Effector CD4-positive, alpha-beta T cell (primary cell): ENCODE results near the gene PEAK3.

Source experiments
- DNase-seq: peaks from one replicate; pipeline ENCODE4 v3.0.0-alpha.2; 2020

Gene PEAK3

GRCh38 chr19:2315121-2315817 lies 33.3 kb upstream of the PEAK3 start:
- DNase-seq = no peak

- no peak for DNase-seq
Observed at GRCh38 chr19:2312820-2313501, 31.0 kb upstream of the PEAK3 start.

GRCh38 chr19:2311093-2311492 lies 29.1 kb upstream of the PEAK3 start:
- no peak for DNase-seq

- DNase-seq = no peak
Observed at GRCh38 chr19:2309734-2310362, 27.9 kb upstream of the PEAK3 start.

GRCh38 chr19:2308114-2308556 lies 26.2 kb upstream of the PEAK3 start, which contains the start of gene LINGO3:
Gene LINGO3, minus strand, starts transcription at chr19:2308154. Its CDS starts 16,378 bp downstream, at chr19:2291776.
- DNase-seq = no peak

- DNase-seq = no peak
Observed at GRCh38 chr19:2307518-2308012, 25.6 kb upstream of the PEAK3 start.

- no peak for DNase-seq
Observed at GRCh38 chr19:2306971-2307370, 25.0 kb upstream of the PEAK3 start.

- DNase-seq = no peak
Observed at GRCh38 chr19:2306281-2306806, 24.4 kb upstream of the PEAK3 start.

- no peak for DNase-seq
Observed at GRCh38 chr19:2305452-2306280, 23.7 kb upstream of the PEAK3 start.

- DNase-seq = no peak
Observed at GRCh38 chr19:2303211-2303798, 21.3 kb upstream of the PEAK3 start.

GRCh38 chr19:2302319-2303210 lies 20.6 kb upstream of the PEAK3 start:
- DNase-seq = no peak

GRCh38 chr19:2300533-2300932 lies 18.6 kb upstream of the PEAK3 start:
- DNase-seq = no peak

GRCh38 chr19:2296141-2296540 lies 14.2 kb upstream of the PEAK3 start:
- no peak for DNase-seq

- DNase-seq = no peak
Observed at GRCh38 chr19:2294687-2295335, 12.8 kb upstream of the PEAK3 start.

GRCh38 chr19:2291185-2291751 lies 9.3 kb upstream of the PEAK3 start:
- DNase-seq = no peak

- DNase-seq = no peak
Observed at GRCh38 chr19:2290441-2291184, 8.6 kb upstream of the PEAK3 start.

- peak; percentile 37 for DNase-seq
Observed at GRCh38 chr19:2289714-2290435, 7.9 kb upstream of the PEAK3 start.
